Hepatocyte (in vitro differentiated cells): Measurements from ENCODE around the gene CACNA1B. TPM values are rescaled to one million over a fixed set of nuclear protein-coding genes. Genes with fewer than 3 reads are reported as not detected.

ENCODE experiments used
- DNase-seq: peaks from one replicate; pipeline ENCODE4 v3.0.0-alpha.2; 2016; ENCODE audit warnings: low spot score
- H2AFZ ChIP-seq: fragments of 200-600 bp; sonication (generic); 2 replicates; pipeline ENCODE4 v1.6.0; 2016; ENCODE audit warnings: antibody characterized with exemption, mild to moderate bottlenecking
- H3K27ac ChIP-seq: fragments of 200-600 bp; sonication (generic); 2 replicates; pipeline ENCODE4 v1.5.1; 2016; ENCODE audit warnings: mild to moderate bottlenecking
- H3K27me3 ChIP-seq: fragments of 200-600 bp; sonication (generic); 2 replicates; pipeline ENCODE4 v1.6.1; 2016
- H3K36me3 ChIP-seq: fragments of 200-600 bp; sonication (generic); replicated peaks from 2 replicates; pipeline ENCODE4 v1.5.1; 2016; ENCODE audit warnings: low read depth; ENCODE audit not compliant: insufficient read depth
- H3K4me1 ChIP-seq: fragments of 200-600 bp; sonication (generic); 2 replicates; pipeline ENCODE4 v1.5.1; 2016; ENCODE audit warnings: mild to moderate bottlenecking, moderate library complexity; ENCODE audit not compliant: insufficient read depth
- H3K4me2 ChIP-seq: fragments of 200-600 bp; sonication (generic); 2 replicates; pipeline ENCODE4 v1.6.0; 2016
- H3K4me3 ChIP-seq: fragments of 200-600 bp; sonication (generic); 2 replicates; pipeline ENCODE4 v1.5.1; 2016; ENCODE audit warnings: mild to moderate bottlenecking
- H3K79me2 ChIP-seq: fragments of 200-600 bp; sonication (generic); 2 replicates; pipeline ENCODE4 v1.6.0; 2017; ENCODE audit warnings: mild to moderate bottlenecking
- H3K9me2 ChIP-seq: fragments of 200-600 bp; sonication (generic); replicated peaks from 2 replicates; pipeline ENCODE4 v1.6.0; 2017; ENCODE audit warnings: mild to moderate bottlenecking; ENCODE audit not compliant: insufficient read depth
- H3K9me3 ChIP-seq: fragments of 200-600 bp; sonication (generic); 2 replicates; pipeline ENCODE4 v1.5.1; 2016; ENCODE audit warnings: low read depth, mild to moderate bottlenecking
- H4K20me1 ChIP-seq: fragments of 200-600 bp; sonication (generic); 2 replicates; pipeline ENCODE4 v1.6.0; 2016; ENCODE audit warnings: mild to moderate bottlenecking; ENCODE audit not compliant: insufficient read depth, poor library complexity, severe bottlenecking
- EZH2 ChIP-seq: fragments of 200-600 bp; sonication (generic); IDR thresholded peaks from 2 replicates; pipeline ENCODE4 v1.6.1; 2016; ENCODE audit warnings: antibody characterized with exemption, mild to moderate bottlenecking, borderline replicate concordance
- EZH2phosphoT487 ChIP-seq: fragments of 200-600 bp; sonication (generic); IDR thresholded peaks from one replicate; pipeline ENCODE4 v1.6.1; 2018; ENCODE audit warnings: antibody characterized with exemption, mild to moderate bottlenecking, low read depth, moderate library complexity; ENCODE audit not compliant: unreplicated experiment, severe bottlenecking
- WGBS: methylation state at CpG from one replicate; pipeline ENCODE4 v1.1.6; 2016; ENCODE audit warnings: low lambda C conversion rate; ENCODE audit errors: missing lambda C conversion rate; 5-methylcytosine and 5-hydroxymethylcytosine counted together
- polyA plus RNA-seq: library from polyadenylated mRNA; unstranded; fragments of >200 nt; fragmentation: Nextera tagmentation; extraction: Ambion mirVana; gene quantifications from 2 replicates; pipeline ENCODE4 v1.2.1, GENCODE V29; 2016
- total RNA-seq: library from RNA; depleted of rRNA; stranded (reverse); fragments of >200 nt; gene quantifications from 2 replicates; pipeline ENCODE4 v1.2.3, GENCODE V29; 2014
- TF ChIP-seq, protein P1 (sequence below): fragments of 200-600 bp; sonication (generic); IDR thresholded peaks from 2 replicates; pipeline ENCODE4 v1.5.1; 2016; ENCODE audit warnings: antibody characterized with exemption, mild to moderate bottlenecking; ENCODE audit not compliant: poor library complexity

Gene CACNA1B
- total and polyA plus RNA-seq, 2 experiments from 2014 or later = 0.30 to 0.39 TPM

DNA sequence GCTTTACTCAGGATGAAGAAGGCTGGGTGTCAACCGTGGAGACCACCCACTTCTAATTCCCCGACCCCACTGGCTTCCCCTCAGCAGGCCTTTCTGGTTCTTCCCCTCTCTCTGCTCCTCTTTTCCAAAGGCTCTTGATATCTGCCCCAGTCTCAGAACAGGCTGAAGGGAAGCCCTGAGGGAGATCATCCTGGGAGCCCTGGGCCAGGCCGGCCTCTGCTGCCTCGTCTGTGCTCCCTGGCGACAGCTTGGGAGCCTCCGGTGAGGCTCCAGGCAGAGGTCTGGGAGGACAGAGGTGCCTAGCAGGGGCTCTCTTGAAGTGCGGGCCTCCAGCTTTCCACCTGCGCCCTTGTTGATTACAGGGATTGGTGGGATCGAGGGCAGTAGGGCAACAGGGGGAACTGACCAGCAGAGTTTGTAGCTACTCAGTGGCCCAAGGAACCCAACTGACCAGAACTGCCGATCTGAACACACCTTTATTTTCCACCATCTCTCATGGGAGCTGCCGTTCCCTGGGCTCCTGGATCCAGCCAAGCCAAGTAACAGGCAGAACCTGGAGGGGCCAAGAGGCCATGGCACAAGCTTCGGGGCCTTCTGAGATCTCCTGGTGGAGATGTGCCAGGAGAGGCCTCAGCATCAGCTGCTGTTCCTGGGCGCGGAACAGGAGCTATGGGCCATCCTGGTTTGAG lies 198.5 kb downstream of the CACNA1B start:
- no peaks in the 10 kb centered on the region for H4K20me1 ChIP-seq
- H3K9me3 ChIP-seq = no peaks in the 10 kb centered on the region
- H3K4me2 ChIP-seq = no peak overlapping the region
- H3K4me3 ChIP-seq = no peak overlapping the region
- H3K27me3 ChIP-seq = no peaks in the 10 kb centered on the region
- no peak for TF ChIP-seq EZH2
- no peak overlapping the region for H3K27ac ChIP-seq
- WGBS = 91% methylated on average over 14 of the region's 14 CpGs
- no peaks in the 10 kb centered on the region for H3K36me3 ChIP-seq
- no peaks in the 10 kb centered on the region for H3K4me1 ChIP-seq
- H3K9me2 ChIP-seq = no peaks in the 10 kb centered on the region
- no peak overlapping the region for H2AFZ ChIP-seq
- DNase-seq = no peak
- no peaks in the 10 kb centered on the region for H3K79me2 ChIP-seq

DNA sequence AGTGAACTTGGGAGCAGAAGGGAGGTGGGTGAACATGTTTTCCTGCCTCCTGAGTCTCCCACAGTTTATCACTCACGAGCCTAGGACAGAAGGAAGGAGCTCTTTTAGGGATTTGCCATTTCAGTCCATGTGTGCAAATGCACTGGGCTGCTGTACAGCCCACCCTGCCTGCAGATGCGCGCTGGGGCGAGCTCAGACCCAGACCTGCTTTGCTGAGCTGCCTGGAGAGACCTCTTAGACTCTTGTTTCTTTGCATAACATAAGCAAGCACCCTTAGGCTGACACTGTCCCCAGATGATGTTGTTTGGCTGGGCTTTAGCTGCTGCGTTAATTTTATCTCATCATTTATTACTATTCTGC lies 199.0 kb downstream of the CACNA1B start:
- WGBS = 91% methylated on average over 5 of the region's 5 CpGs

DNA sequence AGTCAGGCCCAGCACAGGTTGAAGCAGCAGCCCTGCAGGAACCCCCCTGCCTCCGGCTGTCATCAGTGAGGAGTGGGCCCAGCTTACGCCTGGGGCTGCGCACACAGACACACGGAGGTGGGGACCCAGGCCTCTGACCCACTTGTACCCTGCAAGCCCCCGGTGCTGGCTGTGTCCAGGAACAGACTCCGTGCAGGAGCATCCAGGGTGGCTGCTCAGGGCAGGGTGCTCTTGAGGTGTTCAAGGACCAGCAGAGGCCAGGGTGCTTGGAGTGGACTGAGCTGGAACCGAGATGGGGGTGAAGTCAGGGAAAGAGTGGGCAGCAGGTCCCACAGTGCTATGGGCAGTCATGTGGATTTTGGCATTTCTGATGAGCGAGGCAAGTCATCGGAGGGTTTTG lies 199.5 kb downstream of the CACNA1B start:
- H3K4me1 ChIP-seq = no peaks in the 10 kb centered on the region
- WGBS = 85% methylated on average over 9 of the region's 9 CpGs
- no peak for DNase-seq
- no peaks in the 10 kb centered on the region for H3K27me3 ChIP-seq
- no peak overlapping the region for H3K4me3 ChIP-seq
- no peaks in the 10 kb centered on the region for H3K79me2 ChIP-seq
- TF ChIP-seq EZH2phosphoT487 (no peak), EZH2 (no peak)
- TF ChIP-seq, protein P1, sequence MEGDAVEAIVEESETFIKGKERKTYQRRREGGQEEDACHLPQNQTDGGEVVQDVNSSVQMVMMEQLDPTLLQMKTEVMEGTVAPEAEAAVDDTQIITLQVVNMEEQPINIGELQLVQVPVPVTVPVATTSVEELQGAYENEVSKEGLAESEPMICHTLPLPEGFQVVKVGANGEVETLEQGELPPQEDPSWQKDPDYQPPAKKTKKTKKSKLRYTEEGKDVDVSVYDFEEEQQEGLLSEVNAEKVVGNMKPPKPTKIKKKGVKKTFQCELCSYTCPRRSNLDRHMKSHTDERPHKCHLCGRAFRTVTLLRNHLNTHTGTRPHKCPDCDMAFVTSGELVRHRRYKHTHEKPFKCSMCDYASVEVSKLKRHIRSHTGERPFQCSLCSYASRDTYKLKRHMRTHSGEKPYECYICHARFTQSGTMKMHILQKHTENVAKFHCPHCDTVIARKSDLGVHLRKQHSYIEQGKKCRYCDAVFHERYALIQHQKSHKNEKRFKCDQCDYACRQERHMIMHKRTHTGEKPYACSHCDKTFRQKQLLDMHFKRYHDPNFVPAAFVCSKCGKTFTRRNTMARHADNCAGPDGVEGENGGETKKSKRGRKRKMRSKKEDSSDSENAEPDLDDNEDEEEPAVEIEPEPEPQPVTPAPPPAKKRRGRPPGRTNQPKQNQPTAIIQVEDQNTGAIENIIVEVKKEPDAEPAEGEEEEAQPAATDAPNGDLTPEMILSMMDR = no peak
- H3K9me3 ChIP-seq = no peaks in the 10 kb centered on the region
- H2AFZ ChIP-seq = no peak overlapping the region
- no peaks in the 10 kb centered on the region for H3K36me3 ChIP-seq
- no peaks in the 10 kb centered on the region for H4K20me1 ChIP-seq
- H3K27ac ChIP-seq = no peak overlapping the region
- H3K9me2 ChIP-seq = no peaks in the 10 kb centered on the region
- H3K4me2 ChIP-seq = no peak overlapping the region

More for the DNA sequence above, 199.0 kb downstream of the CACNA1B start:
- Histone ChIP-seq H3K27me3 (no peaks in the 10 kb centered on the region), H3K4me3 (no peak overlapping the region), H3K9me2 (no peaks in the 10 kb centered on the region), H2AFZ (no peak overlapping the region), H3K27ac (no peak overlapping the region), H3K4me2 (no peak overlapping the region), H3K4me1 (no peaks in the 10 kb centered on the region), H4K20me1 (no peaks in the 10 kb centered on the region), H3K36me3 (no peaks in the 10 kb centered on the region), H3K79me2 (no peaks in the 10 kb centered on the region), H3K9me3 (no peaks in the 10 kb centered on the region)
- no peak for DNase-seq
- no peak for TF ChIP-seq EZH2phosphoT487

DNA sequence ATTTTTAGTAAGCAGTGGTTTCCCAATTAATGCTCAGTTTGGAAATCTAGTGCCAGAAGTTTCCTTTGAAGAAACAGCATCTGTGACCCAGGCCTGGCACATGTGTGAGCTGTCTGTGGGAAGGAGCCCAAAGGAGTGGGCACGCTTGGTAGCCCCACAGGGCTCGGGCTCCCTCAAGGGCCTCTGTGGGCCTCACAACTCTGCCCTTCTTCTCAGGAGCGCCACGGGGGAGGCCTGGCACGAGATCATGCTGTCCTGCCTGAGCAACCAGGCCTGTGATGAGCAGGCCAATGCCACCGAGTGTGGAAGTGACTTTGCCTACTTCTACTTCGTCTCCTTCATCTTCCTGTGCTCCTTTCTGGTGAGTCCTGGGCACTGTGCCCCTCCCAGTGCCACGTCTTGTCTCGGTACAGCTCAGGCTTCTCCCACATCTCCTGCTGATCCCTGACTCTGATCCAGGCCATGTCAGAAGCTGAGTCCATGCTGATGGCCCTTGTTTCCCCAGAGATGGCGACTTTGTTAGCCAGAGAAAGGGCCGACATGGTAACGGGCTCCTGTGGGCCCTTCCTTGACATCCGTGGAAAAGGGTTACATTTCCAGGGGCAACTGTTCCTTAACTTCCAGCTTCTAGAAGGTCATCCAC lies 200.4 kb downstream of the CACNA1B start:
- Histone ChIP-seq H3K27me3 (no peaks in the 10 kb centered on the region), H3K4me3 (no peak overlapping the region), H3K79me2 (no peaks in the 10 kb centered on the region), H3K4me2 (no peak overlapping the region), H3K9me2 (no peaks in the 10 kb centered on the region), H3K36me3 (no peaks in the 10 kb centered on the region), H3K27ac (no peak overlapping the region), H3K4me1 (no peaks in the 10 kb centered on the region), H2AFZ (no peak overlapping the region), H4K20me1 (no peaks in the 10 kb centered on the region), H3K9me3 (no peaks in the 10 kb centered on the region)
- TF ChIP-seq EZH2 (no peak), EZH2phosphoT487 (no peak)
- TF ChIP-seq, protein P1 = no peak
- 95% methylated on average over 13 of the region's 13 CpGs for WGBS
- no peak for DNase-seq
